ENCODE measurements around the gene FBXO48.

GRCh38 chr2:68500649-68501048 lies 33.6 kb upstream of the FBXO48 start:
- TF ChIP-seq CTCF (IDR thresholded peaks at IDR 0.05) (no peak), POLR2A (IDR thresholded peaks at IDR 0.05) (no peak)
